GM23248 (cell line): ENCODE data around the gene NPY2R.

Experiments used
- EZH2 ChIP-seq: fragments of 200-600 bp; sonication (generic); IDR thresholded peaks from 2 replicates; pipeline ENCODE4 v1.6.1; 2018; ENCODE audit warnings: antibody characterized with exemption, mild to moderate bottlenecking; ENCODE audit not compliant: insufficient read depth, poor library complexity, severe bottlenecking
- EZH2phosphoT487 ChIP-seq: fragments of 200-600 bp; sonication (generic); IDR thresholded peaks from 2 replicates; pipeline ENCODE4 v1.6.1; 2018; ENCODE audit warnings: antibody characterized with exemption, moderate library complexity, mild to moderate bottlenecking, low read depth; ENCODE audit not compliant: insufficient read depth

DNA sequence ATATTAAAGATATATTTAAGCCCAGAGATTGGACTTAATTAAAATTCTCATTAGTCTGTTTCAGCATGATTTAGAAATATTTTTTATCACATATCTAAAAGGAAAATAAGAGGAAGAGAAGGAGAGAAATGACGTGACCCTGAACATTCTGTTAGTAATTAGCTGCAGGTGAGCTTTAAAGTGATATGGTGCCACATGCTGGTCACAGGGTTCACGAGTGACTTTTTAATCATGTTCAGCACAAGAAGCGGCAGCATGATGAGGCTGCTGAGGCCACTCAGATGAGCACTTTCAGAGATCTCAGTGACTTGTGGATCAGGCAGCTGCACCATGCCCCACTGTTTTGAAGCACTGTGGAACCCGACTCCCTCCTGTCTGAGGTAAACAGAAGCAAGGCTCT lies 37.9 kb upstream of the NPY2R start:
- TF ChIP-seq EZH2phosphoT487 (no peak), EZH2 (no peak)
